Measurements from ENCODE around the gene PABPC1L. TPM values are rescaled to one million over a fixed set of nuclear protein-coding genes. Genes with fewer than 3 reads are reported as not detected.

Gene PABPC1L
- total RNA-seq, 1 donor from 2014 or later = 10.0 TPM

GRCh38 chr20:44969300-44969894, 59.5 kb downstream of the PABPC1L start:
- no peak for ATAC-seq

GRCh38 chr20:44970243-44970757, 60.4 kb downstream of the PABPC1L start:
- ATAC-seq = no peak

GRCh38 chr20:44973053-44973452, 63.2 kb downstream of the PABPC1L start:
- no peak for ATAC-seq

- ATAC-seq = no peak
Measured at GRCh38 chr20:44976698-44977097, 66.8 kb downstream of the PABPC1L start.

- peak; percentile 67 for ATAC-seq
Measured at GRCh38 chr20:44979090-44979621, 69.3 kb downstream of the PABPC1L start.

DNA sequence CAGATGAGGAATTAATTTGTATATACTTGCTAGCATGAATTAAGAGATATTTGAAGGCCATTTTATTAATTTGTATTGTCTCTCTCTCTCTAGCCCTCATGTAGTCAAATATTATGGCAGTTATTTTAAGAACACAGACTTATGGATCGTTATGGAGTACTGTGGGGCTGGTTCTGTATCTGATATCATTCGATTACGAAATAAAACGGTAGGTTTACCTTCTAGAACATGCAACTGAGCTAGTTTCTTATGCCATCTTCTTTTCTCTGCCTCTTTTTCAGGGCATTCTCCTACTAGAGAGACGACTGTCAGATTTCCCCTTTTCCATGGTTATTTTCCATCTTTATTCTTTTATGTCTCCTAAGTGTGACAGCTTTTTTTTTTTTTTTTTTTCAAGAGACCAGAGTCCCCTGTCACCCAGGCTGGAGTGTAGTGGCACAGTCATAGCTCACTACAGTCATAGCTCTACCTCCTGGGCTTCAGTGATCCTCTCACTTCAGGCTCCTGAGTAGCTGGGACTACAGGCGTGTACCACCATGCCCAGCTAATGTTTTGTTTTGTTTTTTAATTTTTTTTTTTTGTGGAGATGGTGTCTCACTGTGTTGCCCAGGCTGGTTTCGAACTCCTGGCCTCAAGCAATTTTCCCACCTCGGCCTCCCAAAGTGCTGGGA, 72.0 kb downstream of the PABPC1L start:
- no peak for ATAC-seq

- ATAC-seq = no peak
Measured at GRCh38 chr20:44983093-44983674, 73.3 kb downstream of the PABPC1L start.

DNA sequence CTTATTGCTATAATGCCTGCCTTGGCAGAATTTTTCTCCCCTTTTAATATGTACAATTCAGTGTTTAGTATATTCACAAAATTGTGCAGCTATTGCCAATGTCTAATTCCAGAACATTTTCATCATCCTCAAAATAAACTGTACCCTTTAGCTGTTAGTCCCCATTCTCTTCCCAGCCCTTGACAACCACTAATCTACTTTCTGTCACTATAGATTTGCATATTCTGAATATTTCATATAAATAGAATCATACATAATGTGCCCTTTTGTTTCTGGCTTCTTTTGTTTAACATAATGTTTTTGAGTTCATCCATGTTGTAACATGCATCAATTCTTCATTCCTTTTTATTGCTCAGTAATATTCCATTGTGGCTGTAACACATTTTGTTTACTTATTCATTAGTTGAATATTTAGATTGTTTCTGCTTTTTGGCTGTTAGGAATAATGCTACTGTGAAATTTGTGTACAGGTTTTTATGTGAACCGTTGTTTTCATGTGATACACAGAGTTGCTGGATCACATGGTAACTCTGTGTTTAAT, 78.8 kb downstream of the PABPC1L start:
- ATAC-seq = no peak

Other genes with a start within 250 kb of the PABPC1L start
- gene CCN5, start 194.7 kb upstream of the PABPC1L start, total RNA-seq = 1.9 TPM
- gene KCNK15, start 164.2 kb upstream of the PABPC1L start, total RNA-seq = 1.0 TPM
- 0.08 TPM for gene RIMS4, start 99.5 kb upstream of the PABPC1L start, total RNA-seq
- 158 TPM for gene YWHAB, start 24.4 kb upstream of the PABPC1L start, total RNA-seq
- gene TOMM34, start 50.3 kb downstream of the PABPC1L start, total RNA-seq = 11.4 TPM
- gene STK4, start 56.5 kb downstream of the PABPC1L start, total RNA-seq = 15.8 TPM
- gene KCNS1, start 191.1 kb downstream of the PABPC1L start, total RNA-seq = 0.40 TPM
- 4.3 TPM for gene WFDC5, start 205.1 kb downstream of the PABPC1L start, total RNA-seq
- gene WFDC12, start 214.4 kb downstream of the PABPC1L start, total RNA-seq = 5.1 TPM